GM19463 (cell line): ENCODE data around the gene LY6G6C.

ENCODE experiments used
- ATAC-seq: cut with Tn5 transposase; IDR thresholded peaks from one replicate; pipeline ENCODE4 v1.9.1; 2021; ENCODE audit warnings: mild to moderate bottlenecking, moderate library complexity; ENCODE audit not compliant: unreplicated experiment

Gene LY6G6C

GRCh38 chr6:31687321-31687720, 34.2 kb downstream of the LY6G6C start:
- ATAC-seq = no peak

GRCh38 chr6:31686483-31686882, 35.1 kb downstream of the LY6G6C start:
- no peak for ATAC-seq

- no peak for ATAC-seq
These were observed 38.0 kb downstream of the LY6G6C start for GRCh38 chr6:31683591-31683990.

GRCh38 chr6:31681135-31681671, 40.3 kb downstream of the LY6G6C start:
- ATAC-seq = no peak

- no peak for ATAC-seq
These were observed 41.1 kb downstream of the LY6G6C start, which contains the start of gene LY6G5C for GRCh38 chr6:31680226-31681134. LY6G5C (minus strand) TSS chr6:31681067; CDS start chr6:31680373, 694 bp downstream.

- no peak for ATAC-seq
These were observed 43.6 kb downstream of the LY6G6C start for GRCh38 chr6:31677955-31678354.

- no peak for ATAC-seq
These were observed 44.6 kb downstream of the LY6G6C start for GRCh38 chr6:31676904-31677303.

GRCh38 chr6:31676322-31676903, 45.1 kb downstream of the LY6G6C start:
- no peak for ATAC-seq

GRCh38 chr6:31669676-31670075, 51.9 kb downstream of the LY6G6C start, which contains the start of gene LY6G5B:
LY6G5B (plus strand) TSS chr6:31669976; CDS start chr6:31670951, 975 bp downstream.
- no peak for ATAC-seq
